22Rv1 (cell line): ENCODE data around the gene HEYL.
"Not testable (repeated sequence)": the region's sequence is repeated elsewhere in the genome, so short reads cannot be mapped to it uniquely, and the experiment has no call there.

Source experiments
- CTCF ChIP-seq: fragments of 450-650 bp; IDR thresholded peaks from 2 replicates; pipeline ENCODE4 v1.5.1; 2017; ENCODE audit warnings: mild to moderate bottlenecking
- ZFX ChIP-seq: fragments of 450-650 bp; IDR thresholded peaks from 2 replicates; pipeline ENCODE4 v1.6.1; 2017; ENCODE audit warnings: antibody characterized with exemption, borderline replicate concordance

GRCh38 chr1:39601667-39602255 lies 37.7 kb downstream of the HEYL start:
- not testable (repeated sequence) for TF ChIP-seq ZFX, CTCF
